Keratinocyte (primary cell): Measurements from ENCODE around the gene DENND2C. TPM values are rescaled to one million over a fixed set of nuclear protein-coding genes. Genes with fewer than 3 reads are reported as not detected.
A peak's percentile ranks its signal among the peaks of the same experiment; 100 is the strongest.

Experiments used
- DNase-seq: peaks from one replicate; pipeline ENCODE4 v3.0.0-alpha.2; 2011; ENCODE audit warnings: low read depth, missing footprints, low spot score
- FAIRE-seq: peaks from 2 replicates; lab custom pipeline; 2011; peaks lifted over from hg19 to GRCh38; lab: Jason Lieb, UNC
- H2AFZ ChIP-seq: 2 replicates; pipeline ENCODE4 v1.6.0; 2012; ENCODE audit warnings: low read length, control low read depth, inconsistent platforms; ENCODE audit not compliant: control insufficient read depth
- H3K27ac ChIP-seq: 2 replicates; pipeline ENCODE4 v1.5.1; 2011; ENCODE audit warnings: low read length; ENCODE audit not compliant: control insufficient read depth, insufficient read depth
- H3K27me3 ChIP-seq: 3 replicates; pipeline ENCODE4 v1.6.0; 2011; ENCODE audit warnings: low read length; ENCODE audit not compliant: control insufficient read depth, insufficient read depth; ENCODE audit errors: extremely low read depth
- H3K36me3 ChIP-seq, 2 experiments: 2 replicates in 1 of 2; 3 replicates in 1 of 2; pipeline ENCODE4 v1.5.1; 2011; ENCODE audit warnings: low read length in 2 of 2, mild to moderate bottlenecking in 1 of 2; ENCODE audit not compliant: control insufficient read depth in 2 of 2, insufficient read depth in 2 of 2; ENCODE audit errors: extremely low read depth in 1 of 2
- H3K4me1 ChIP-seq: 3 replicates; pipeline ENCODE4 v1.5.1; 2011; ENCODE audit warnings: low read length; ENCODE audit not compliant: control insufficient read depth, insufficient read depth; ENCODE audit errors: extremely low read depth
- H3K4me2 ChIP-seq: 3 replicates; pipeline ENCODE4 v1.6.0; 2011; ENCODE audit warnings: low read depth, low read length; ENCODE audit not compliant: control insufficient read depth, insufficient read depth; ENCODE audit errors: extremely low read depth
- H3K4me3 ChIP-seq, 3 experiments: fragments of 200-600 bp in 1 of 3; sonication (generic) in 1 of 3; 2 replicates in 2 of 3; 3 replicates in 1 of 3; pipeline ENCODE4 v1.5.1; 2011 to 2016; ENCODE audit warnings: low read length in 3 of 3, mild to moderate bottlenecking in 3 of 3, control low read depth in 2 of 3, inconsistent platforms in 1 of 3, low read depth in 1 of 3, mixed read lengths in 1 of 3, mixed run types in 1 of 3, moderate library complexity in 1 of 3; ENCODE audit not compliant: control insufficient read depth in 2 of 3, insufficient read depth in 2 of 3; ENCODE audit errors: extremely low read depth in 1 of 3
- H3K79me2 ChIP-seq: 2 replicates; pipeline ENCODE4 v1.6.0; 2012; ENCODE audit warnings: low read length; ENCODE audit not compliant: control insufficient read depth, insufficient read depth
- H3K9ac ChIP-seq: 3 replicates; pipeline ENCODE4 v1.6.0; 2011; ENCODE audit warnings: low read length; ENCODE audit not compliant: control insufficient read depth, insufficient read depth; ENCODE audit errors: extremely low read depth
- H3K9me1 ChIP-seq: 3 replicates; pipeline ENCODE4 v1.6.0; 2011; ENCODE audit warnings: low read length; ENCODE audit not compliant: control insufficient read depth, insufficient read depth; ENCODE audit errors: extremely low read depth
- H3K9me3 ChIP-seq: 2 replicates; pipeline ENCODE4 v1.5.1; 2012; ENCODE audit warnings: low read depth, low read length; ENCODE audit not compliant: control insufficient read depth
- H4K20me1 ChIP-seq: 3 replicates; pipeline ENCODE4 v1.6.0; 2011; ENCODE audit warnings: low read length; ENCODE audit not compliant: control insufficient read depth, insufficient read depth; ENCODE audit errors: extremely low read depth
- CTCF ChIP-seq, 3 experiments: IDR thresholded peaks in 1 of 3; conservative IDR thresholded peaks in 1 of 3; optimal IDR thresholded peaks in 1 of 3; 2 replicates in 2 of 3; 3 replicates in 1 of 3; pipeline versions ENCODE3 to v1.5.1; 2011; ENCODE audit warnings: low read length in 3 of 3, mild to moderate bottlenecking in 3 of 3, moderate library complexity in 2 of 3, control low read depth in 1 of 3, inconsistent platforms in 1 of 3; ENCODE audit not compliant: insufficient read depth in 2 of 3; ENCODE audit errors: extremely low read depth in 1 of 3
- EZH2 ChIP-seq: IDR thresholded peaks from one replicate; pipeline ENCODE4 v1.6.1; 2012; ENCODE audit warnings: inconsistent platforms, mild to moderate bottlenecking, low read length, moderate library complexity
- dilution Hi-C: fragments of 300-500 bp; cut with MboI; formaldehyde crosslinking; loops from one replicate; pipeline ENCODE4 v1.7.0; 2020; ENCODE audit warnings: low sequenced_read_pairs; ENCODE audit not compliant: extremely low pct_ligation_motif_present
- polyA plus RNA-seq, 5 experiments: library from polyadenylated mRNA; depleted of rRNA in 3 of 5; stranded (reverse) in 3 of 5; stranded (forward) in 1 of 5; unstranded in 1 of 5; fragments of >200 nt; gene quantifications; 1 replicate in 1 of 5; 2 replicates in 3 of 5; 3 replicates in 1 of 5; pipeline versions ENCODE4 v1.2.1 to v1.2.3, GENCODE V29; 2011 to 2012; ENCODE audit warnings: missing spikeins in 2 of 5, low read depth in 1 of 5, low replicate concordance in 1 of 5

Gene DENND2C
- polyA plus RNA-seq, 1 donor (not counting 4 experiments of a cell fraction or from before 2014, with no cell fraction given): 9.5 TPM

- Histone ChIP-seq H4K20me1 (no peaks in the 10 kb centered on the region), H3K4me2 (no peak overlapping the region), H2AFZ (no peak overlapping the region), H3K4me1 (peaks cover 19% of the 10 kb centered on the region), H3K27ac (no peak overlapping the region), H3K9me3 (no peaks in the 10 kb centered on the region), H3K27me3 (no peaks in the 10 kb centered on the region), H3K9ac (no peak overlapping the region), H3K79me2 (peaks cover 5% of the 10 kb centered on the region), H3K36me3 (peaks cover 0 to 8% of the 10 kb centered on the region in 2 experiments), H3K9me1 (no peaks in the 10 kb centered on the region), H3K4me3 (no peak overlapping the region)
- no peak for FAIRE-seq
- DNase-seq: no peak
- dilution Hi-C loops: no loop called here
- no peak for TF ChIP-seq CTCF (optimal IDR thresholded peaks at IDR 0.05 in 1 of 3, IDR thresholded peaks at IDR 0.05 in 1 of 3, conservative IDR thresholded peaks at IDR 0.05 in 1 of 3; ENCODE audit: extremely low read depth in 1 of 3, insufficient read depth in 2 of 3, low read length in 3 of 3)
- no peak for TF ChIP-seq EZH2
These were observed 46.5 kb downstream of the DENND2C start for GRCh38 chr1:114623364-114623763.

- no peaks in the 10 kb centered on the region for H3K9me3 ChIP-seq
- peak overlapping the region; percentile 73 for H2AFZ ChIP-seq
- dilution Hi-C loops: no loop called here
- peaks cover 19% of the 10 kb centered on the region for H3K4me1 ChIP-seq
- DNase-seq: no peak
- H3K9me1 ChIP-seq: no peaks in the 10 kb centered on the region
- FAIRE-seq: peak; percentile 26
- H3K27me3 ChIP-seq: no peaks in the 10 kb centered on the region
- TF ChIP-seq CTCF (optimal IDR thresholded peaks at IDR 0.05 in 1 of 3, IDR thresholded peaks at IDR 0.05 in 1 of 3, conservative IDR thresholded peaks at IDR 0.05 in 1 of 3; ENCODE audit: extremely low read depth in 1 of 3, insufficient read depth in 2 of 3, low read length in 3 of 3) (peak; percentile 31 to 46 (median 32)), EZH2 (no peak)
- peak overlapping the region; percentile 93 for H3K27ac ChIP-seq
- H3K79me2 ChIP-seq: no peaks in the 10 kb centered on the region
- no peaks in the 10 kb centered on the region for H4K20me1 ChIP-seq
- H3K36me3 ChIP-seq: peaks cover 4 to 8% of the 10 kb centered on the region in 2 experiments
- H3K4me2 ChIP-seq: peak overlapping the region; percentile 94
- no peak overlapping the region for H3K4me3 ChIP-seq
- peak overlapping the region; percentile 77 for H3K9ac ChIP-seq
These were observed 49.4 kb downstream of the DENND2C start for GRCh38 chr1:114620419-114620818.
